ENCODE results near the gene MYOCD.

Gene MYOCD

GRCh38 chr17:12768255-12768654, 102.6 kb downstream of the MYOCD start:
- no peaks in the 10 kb centered on the region for H3K9me3 ChIP-seq (ENCODE audit: control insufficient read depth, insufficient read depth, low read depth, low read length)
- H3K36me3 ChIP-seq (ENCODE audit: control insufficient read depth in 2 of 2, insufficient read depth in 1 of 2, low read length in 2 of 2), result no peaks in the 10 kb centered on the region
- POLR2A ChIA-PET, result no interaction called here
- H3K27ac ChIP-seq (ENCODE audit: extremely low read depth, low read depth, low read length), result no peak overlapping the region
- H3K4me3 ChIP-seq (ENCODE audit: low read depth, low read length), result no peak overlapping the region
- TF ChIP-seq ZNF792 (tag by site-specific recombination; IDR thresholded peaks at IDR 0.05), result no peak
- TF ChIP-seq ZNF311 (tag by site-specific recombination; IDR thresholded peaks at IDR 0.05; ENCODE audit: borderline replicate concordance), result no peak
- no peak for TF ChIP-seq ZFP3 (tag by site-specific recombination; IDR thresholded peaks at IDR 0.05; ENCODE audit: low read depth)
- no peak for TF ChIP-seq ZNF777 (tag by site-specific recombination; IDR thresholded peaks at IDR 0.05; ENCODE audit: borderline replicate concordance)
- TF ChIP-seq ZBTB26 (tag by site-specific recombination; optimal IDR thresholded peaks at IDR 0.05), result no peak
- peaks cover 6% of the 10 kb centered on the region; the same call in 1 of the 2 replicates for H3K4me1 ChIP-seq (ENCODE audit: control insufficient read depth, insufficient read depth, low read length)
- CTCF ChIA-PET, result interaction anchor here (1.4 kb wide), 1 partner anchor 26 kb away, joined by 4 read pairs; no protein-coding TSS in a partner anchor

GRCh38 chr17:12769981-12770380, 104.3 kb downstream of the MYOCD start:
- ChIA-PET CTCF (no interaction called here), POLR2A (no interaction called here)
- H3K27ac ChIP-seq (ENCODE audit: extremely low read depth, low read depth, low read length), result no peak overlapping the region
- no peak overlapping the region for H3K4me3 ChIP-seq (ENCODE audit: low read depth, low read length)
- H3K9me3 ChIP-seq (ENCODE audit: control insufficient read depth, insufficient read depth, low read depth, low read length), result no peaks in the 10 kb centered on the region
- H3K36me3 ChIP-seq (ENCODE audit: control insufficient read depth in 2 of 2, insufficient read depth in 1 of 2, low read length in 2 of 2), result no peaks in the 10 kb centered on the region
- TF ChIP-seq ZNF792 (tag by site-specific recombination; IDR thresholded peaks at IDR 0.05) (no peak), RBAK (tag by site-specific recombination; IDR thresholded peaks at IDR 0.05) (no peak), ZNF174 (tag by site-specific recombination; IDR thresholded peaks at IDR 0.05) (no peak), TRIM28 (IDR thresholded peaks at IDR 0.05; ENCODE audit: borderline replicate concordance, low read length) (no peak), ZBTB6 (tag by site-specific recombination; IDR thresholded peaks at IDR 0.05) (no peak), ZNF449 (tag by site-specific recombination; IDR thresholded peaks at IDR 0.05) (no peak), ZNF501 (tag by site-specific recombination; IDR thresholded peaks at IDR 0.05) (no peak)
- H3K4me1 ChIP-seq (ENCODE audit: control insufficient read depth, insufficient read depth, low read length), result peaks cover 6% of the 10 kb centered on the region; the same call in 1 of the 2 replicates

- Histone ChIP-seq H3K4me3 (ENCODE audit: low read depth, low read length) (no peak overlapping the region), H3K4me1 (ENCODE audit: control insufficient read depth, insufficient read depth, low read length) (no peaks in the 10 kb centered on the region), H3K27ac (ENCODE audit: extremely low read depth, low read depth, low read length) (no peak overlapping the region), H3K36me3 (ENCODE audit: control insufficient read depth in 2 of 2, insufficient read depth in 1 of 2, low read length in 2 of 2) (no peaks in the 10 kb centered on the region), H3K9me3 (ENCODE audit: control insufficient read depth, insufficient read depth, low read depth, low read length) (no peaks in the 10 kb centered on the region)
- CTCF ChIA-PET, result no interaction called here
- POLR2A ChIA-PET, result no interaction called here
- TF ChIP-seq HOXA7 (CRISPR knock-in tag; IDR thresholded peaks at IDR 0.05; ENCODE audit: borderline replicate concordance), result no peak
- no peak for TF ChIP-seq ZNF148 (tag by site-specific recombination; IDR thresholded peaks at IDR 0.05; ENCODE audit: borderline replicate concordance)
- TF ChIP-seq ZNF571 (tag by site-specific recombination; IDR thresholded peaks at IDR 0.05), result no peak
- TF ChIP-seq ZNF239 (tag by site-specific recombination; IDR thresholded peaks at IDR 0.05), result no peak
- no peak for TF ChIP-seq ZNF529 (tag by site-specific recombination; IDR thresholded peaks at IDR 0.05; ENCODE audit: insufficient replicate concordance)
- TF ChIP-seq ZNF37A (tag by site-specific recombination; IDR thresholded peaks at IDR 0.05), result no peak
- no peak for TF ChIP-seq ZNF654 (tag by site-specific recombination; IDR thresholded peaks at IDR 0.05; ENCODE audit: low read depth)
- no peak for TF ChIP-seq ZNF837 (tag by site-specific recombination; IDR thresholded peaks at IDR 0.05)
- no peak for TF ChIP-seq ZNF707 (tag by site-specific recombination; IDR thresholded peaks at IDR 0.05)
- TF ChIP-seq ZNF16 (tag by site-specific recombination; IDR thresholded peaks at IDR 0.05; ENCODE audit: low read depth), result no peak
- no peak for TF ChIP-seq HOXD13 (CRISPR knock-in tag; IDR thresholded peaks at IDR 0.05; ENCODE audit: borderline replicate concordance)
- no peak for TF ChIP-seq ZNF510 (tag by site-specific recombination; IDR thresholded peaks at IDR 0.05; ENCODE audit: insufficient replicate concordance)
- no peak for TF ChIP-seq PRDM6 (tag by site-specific recombination; IDR thresholded peaks at IDR 0.05)
- TF ChIP-seq ZNF221 (tag by site-specific recombination; IDR thresholded peaks at IDR 0.05; ENCODE audit: borderline replicate concordance), result no peak
Observed at GRCh38 chr17:12773153-12773552, 107.5 kb downstream of the MYOCD start.
